ENCODE results near the gene ORC4.

Gene ORC4

DNA sequence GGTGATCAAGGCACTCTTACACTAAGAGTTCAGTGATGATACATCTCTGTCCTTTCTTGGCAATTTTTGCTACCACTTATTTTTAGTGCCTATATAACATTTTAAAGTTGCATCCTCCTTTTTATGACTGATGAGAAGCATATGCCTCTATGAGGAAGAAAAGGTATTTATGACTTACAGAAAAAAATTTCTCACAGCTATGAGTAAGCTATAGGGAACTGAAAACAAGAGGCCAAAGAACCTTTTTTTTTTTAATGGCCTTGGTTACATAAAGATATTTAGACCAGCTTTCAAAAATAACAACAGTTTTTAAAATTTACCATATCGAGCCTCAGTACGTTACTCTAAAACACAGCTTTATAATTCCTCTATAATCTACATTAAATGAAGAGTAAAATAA lies 21.7 kb upstream of the ORC4 start:
- Histone ChIP-seq H3K4me1 (ENCODE audit: control insufficient read depth in 1 of 2, insufficient read depth in 1 of 2, low read depth in 1 of 2, low read length in 1 of 2) (peaks cover 0 to 7% of the 10 kb centered on the region in 2 experiments), H3K27me3 (no peaks in the 10 kb centered on the region), H3K27ac (no peak overlapping the region), H3K9me3 (no peaks in the 10 kb centered on the region), H3K36me3 (peaks cover 6% of the 10 kb centered on the region), H3K4me3 (ENCODE audit: low read depth in 1 of 2, low read length in 1 of 2) (no peak overlapping the region)
- TF ChIP-seq CTCF (IDR thresholded peaks at IDR 0.05), result no peak

DNA sequence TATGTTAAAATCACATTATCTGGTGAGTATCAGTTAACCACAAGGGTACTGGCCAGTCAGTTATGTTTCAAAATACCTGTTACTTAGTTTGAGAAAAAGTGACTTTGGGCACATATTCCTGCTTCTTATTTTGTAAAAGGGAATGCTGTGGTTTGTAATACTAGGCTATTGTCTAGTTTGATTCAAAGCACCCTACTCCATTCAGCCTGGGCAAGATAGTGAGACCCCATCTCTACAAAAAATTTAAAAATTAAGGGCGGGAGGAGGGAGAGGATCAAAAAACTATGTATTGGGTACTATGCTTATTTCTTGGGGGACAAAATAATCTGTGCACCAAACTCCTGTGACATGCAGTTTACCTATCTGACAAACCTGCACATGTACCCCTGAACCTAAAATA lies 19.2 kb upstream of the ORC4 start:
- peaks cover 0 to 7% of the 10 kb centered on the region in 2 experiments for H3K4me1 ChIP-seq (ENCODE audit: control insufficient read depth in 1 of 2, insufficient read depth in 1 of 2, low read depth in 1 of 2, low read length in 1 of 2)

DNA sequence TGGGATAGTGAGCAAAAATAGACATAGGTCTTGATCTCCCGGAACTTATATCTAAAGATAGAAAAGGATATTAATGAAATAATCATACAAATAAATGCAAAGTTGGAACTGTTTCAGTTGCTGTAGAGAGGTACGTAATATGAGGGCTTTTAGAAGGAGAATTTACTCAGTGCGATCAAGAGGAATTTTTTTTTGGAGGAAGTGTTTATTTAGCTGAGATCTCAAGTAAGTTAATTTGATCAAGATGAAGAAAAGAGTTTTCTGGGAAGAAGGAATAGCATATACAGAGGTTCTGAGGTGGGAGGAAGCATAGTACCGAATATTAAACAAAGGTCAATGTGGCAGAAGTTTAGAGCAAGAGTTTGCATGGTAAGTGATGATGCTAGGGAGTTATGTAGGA lies 11.7 kb upstream of the ORC4 start:
- no peak overlapping the region for H3K4me3 ChIP-seq (ENCODE audit: low read depth in 1 of 2, low read length in 1 of 2)
- no peak overlapping the region for H3K27ac ChIP-seq
- no peaks in the 10 kb centered on the region for H3K36me3 ChIP-seq
- no peak for TF ChIP-seq CTCF (IDR thresholded peaks at IDR 0.05)
- H3K27me3 ChIP-seq, result no peaks in the 10 kb centered on the region
- H3K4me1 ChIP-seq (ENCODE audit: control insufficient read depth in 1 of 2, insufficient read depth in 1 of 2, low read depth in 1 of 2, low read length in 1 of 2), result no peaks in the 10 kb centered on the region
- H3K9me3 ChIP-seq, result no peaks in the 10 kb centered on the region

More for the DNA sequence above, 19.2 kb upstream of the ORC4 start:
- H3K4me3 ChIP-seq (ENCODE audit: low read depth in 1 of 2, low read length in 1 of 2), result no peak overlapping the region
- no peaks in the 10 kb centered on the region for H3K27me3 ChIP-seq
- no peak overlapping the region for H3K27ac ChIP-seq
- no peaks in the 10 kb centered on the region for H3K9me3 ChIP-seq
- TF ChIP-seq CTCF (IDR thresholded peaks at IDR 0.05), result no peak
- H3K36me3 ChIP-seq, result peaks cover 6% of the 10 kb centered on the region

DNA sequence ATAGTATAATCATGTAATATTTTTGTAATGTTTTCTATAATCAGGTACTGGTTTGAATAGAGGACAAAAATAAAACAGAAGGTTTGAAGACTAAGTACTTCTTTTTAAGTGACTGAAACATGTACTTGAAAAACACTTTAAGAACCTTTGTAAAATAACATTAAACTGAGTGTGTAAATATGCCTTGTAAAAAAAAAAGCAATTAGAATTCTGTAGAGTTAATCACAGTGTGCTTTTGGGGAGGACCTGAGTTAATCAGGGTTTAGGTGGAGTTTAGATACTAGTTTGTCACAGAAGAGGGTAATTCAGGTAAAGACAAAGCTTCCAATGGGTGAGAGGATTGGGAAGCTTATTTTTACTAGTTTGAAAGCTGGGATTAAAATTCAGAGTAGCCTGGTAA lies 10.6 kb upstream of the ORC4 start:
- Histone ChIP-seq H3K9me3 (no peaks in the 10 kb centered on the region), H3K27me3 (no peaks in the 10 kb centered on the region), H3K4me3 (ENCODE audit: low read depth in 1 of 2, low read length in 1 of 2) (no peak overlapping the region), H3K27ac (no peak overlapping the region), H3K4me1 (ENCODE audit: control insufficient read depth in 1 of 2, insufficient read depth in 1 of 2, low read depth in 1 of 2, low read length in 1 of 2) (no peaks in the 10 kb centered on the region), H3K36me3 (no peaks in the 10 kb centered on the region)
- TF ChIP-seq CTCF (IDR thresholded peaks at IDR 0.05), result no peak

- no peak for TF ChIP-seq CTCF (IDR thresholded peaks at IDR 0.05)
- Histone ChIP-seq H3K9me3 (no peaks in the 10 kb centered on the region), H3K27me3 (no peaks in the 10 kb centered on the region), H3K4me1 (ENCODE audit: control insufficient read depth in 1 of 2, insufficient read depth in 1 of 2, low read depth in 1 of 2, low read length in 1 of 2) (no peaks in the 10 kb centered on the region), H3K36me3 (no peaks in the 10 kb centered on the region), H3K27ac (no peak overlapping the region), H3K4me3 (ENCODE audit: low read depth in 1 of 2, low read length in 1 of 2) (no peak overlapping the region)
Measured at GRCh38 chr2:148028781-148029180, 8.2 kb upstream of the ORC4 start.

DNA sequence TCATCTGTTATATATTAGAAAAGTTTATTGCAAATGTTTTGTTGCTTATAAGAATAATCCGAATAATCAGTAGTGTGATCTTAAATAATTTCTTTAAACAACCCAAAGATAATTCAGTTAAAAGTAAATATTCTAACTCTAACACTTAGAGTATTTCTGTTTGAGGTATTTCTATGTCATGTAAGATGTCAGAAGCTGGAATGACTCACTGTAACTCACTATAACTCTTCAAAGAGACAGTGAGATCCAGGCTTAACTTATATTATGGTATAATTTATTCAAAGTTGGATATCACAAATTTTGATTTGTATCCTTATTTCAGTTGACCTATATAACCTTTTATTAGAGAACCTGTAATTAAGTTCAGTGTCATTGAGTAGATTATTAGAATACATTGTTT lies 7.3 kb upstream of the ORC4 start:
- Histone ChIP-seq H3K27me3 (no peaks in the 10 kb centered on the region), H3K27ac (no peak overlapping the region), H3K4me3 (ENCODE audit: low read depth in 1 of 2, low read length in 1 of 2) (no peak overlapping the region), H3K9me3 (no peaks in the 10 kb centered on the region), H3K4me1 (ENCODE audit: control insufficient read depth in 1 of 2, insufficient read depth in 1 of 2, low read depth in 1 of 2, low read length in 1 of 2) (peaks cover under 1 to 4% of the 10 kb centered on the region in 2 experiments), H3K36me3 (no peaks in the 10 kb centered on the region)
- TF ChIP-seq CTCF (IDR thresholded peaks at IDR 0.05), result no peak

Measured in neutrophil (primary cell).